Measurements from ENCODE around the gene PPFIA4. TPM values are rescaled to one million over a fixed set of nuclear protein-coding genes. Genes with fewer than 3 reads are reported as not detected.

PPFIA4 gene
- total RNA-seq, 1 donor from 2014 or later = 0.29 TPM

- ChIA-PET CTCF (no interaction called here), POLR2A (no interaction called here)
- Mint-ChIP-seq H3K27ac (no peak overlapping the region), H3K4me1 (peaks cover 8% of the 10 kb centered on the region), H3K9me3 (no peaks in the 10 kb centered on the region), H3K27me3 (peaks cover 60% of the 10 kb centered on the region), H3K4me3 (no peak overlapping the region), H3K36me3 (ENCODE audit: low read depth) (no peaks in the 10 kb centered on the region)
- intact Hi-C loops (cut with micrococcal nuclease) = no loop called here
- ATAC-seq (ENCODE audit: low read depth) = no peak
- no peak for DNase-seq
- TF ChIP-seq CTCF (IDR thresholded peaks at IDR 0.05) = no peak
These were observed 95.9 kb downstream of the PPFIA4 start for GRCh38 chr1:203122159-203122558.

GRCh38 chr1:203124011-203124410 lies 97.7 kb downstream of the PPFIA4 start:
- H3K27me3 Mint-ChIP-seq = peaks cover 49% of the 10 kb centered on the region

GRCh38 chr1:203124546-203125317 lies 98.4 kb downstream of the PPFIA4 start:
- CTCF ChIA-PET = no interaction called here
- no peak for DNase-seq
- ATAC-seq (ENCODE audit: low read depth) = no peak

More at GRCh38 chr1:203124011-203124410, 97.7 kb downstream of the PPFIA4 start:
- Mint-ChIP-seq H3K9me3 (no peaks in the 10 kb centered on the region), H3K36me3 (ENCODE audit: low read depth) (no peaks in the 10 kb centered on the region), H3K4me1 (peaks cover 15% of the 10 kb centered on the region), H3K27ac (no peak overlapping the region), H3K4me3 (no peak overlapping the region)
- no peak for TF ChIP-seq CTCF (IDR thresholded peaks at IDR 0.05)
- CTCF ChIA-PET = interaction anchor here (0.6 kb wide), 1 partner anchor 404 kb away, joined by 3 read pairs; no protein-coding TSS in a partner anchor
- POLR2A ChIA-PET = no interaction called here
- no peak for DNase-seq
- ATAC-seq (ENCODE audit: low read depth) = no peak
- intact Hi-C loops (cut with micrococcal nuclease) = no loop called here

GRCh38 chr1:203126151-203126865 lies 100.0 kb downstream of the PPFIA4 start:
- TF ChIP-seq CTCF (IDR thresholded peaks at IDR 0.05) = no peak
- POLR2A ChIA-PET = no interaction called here
- ATAC-seq (ENCODE audit: low read depth) (no peak), DNase-seq (no peak)
- CTCF ChIA-PET = interaction anchor here (1.3 kb wide), 1 partner anchor 8 kb away, joined by 3 read pairs; no protein-coding TSS in a partner anchor
- Mint-ChIP-seq H3K27me3 (peaks cover 40% of the 10 kb centered on the region), H3K4me1 (peaks cover 16% of the 10 kb centered on the region), H3K9me3 (no peaks in the 10 kb centered on the region), H3K36me3 (ENCODE audit: low read depth) (no peaks in the 10 kb centered on the region), H3K4me3 (no peak overlapping the region), H3K27ac (no peak overlapping the region)
- intact Hi-C loops (cut with micrococcal nuclease) = no loop called here

More at GRCh38 chr1:203124546-203125317, 98.4 kb downstream of the PPFIA4 start:
- no peaks in the 10 kb centered on the region for H3K9me3 Mint-ChIP-seq
- POLR2A ChIA-PET = no interaction called here
- H3K4me3 Mint-ChIP-seq = no peak overlapping the region
- peaks cover 16% of the 10 kb centered on the region for H3K4me1 Mint-ChIP-seq
- intact Hi-C loops (cut with micrococcal nuclease) = no loop called here
- peaks cover 49% of the 10 kb centered on the region for H3K27me3 Mint-ChIP-seq
- no peak overlapping the region for H3K27ac Mint-ChIP-seq
- TF ChIP-seq CTCF (IDR thresholded peaks at IDR 0.05) = no peak
- no peaks in the 10 kb centered on the region for H3K36me3 Mint-ChIP-seq (ENCODE audit: low read depth)
